PC-3 (cell line): ENCODE results near the gene PTN. TPM values are rescaled to one million over a fixed set of nuclear protein-coding genes. Genes with fewer than 3 reads are reported as not detected.

ENCODE experiments used
- ATAC-seq: fragments of 200-7000 bp; cut with Tn5 transposase; 2 replicates; pipeline ENCODE4 v1.9.1; 2020; ENCODE audit warnings: mild to moderate bottlenecking, moderate library complexity
- BruUV-seq: library from RNA; stranded (reverse); fragments of 400-500 nt; replicated peaks from 2 replicates; lab custom pipeline; 2021; lab: Mats Ljungman, UMichigan
- CTCF ChIA-PET: fragments of 300-600 bp; sonication (Branson Sonifier 250); formaldehyde crosslinking; loops from one replicate; lab custom pipeline; 2022; ENCODE audit warnings: antibody characterized with exemption; lab: Charles Lee
- POLR2A ChIA-PET: fragments of 300-600 bp; sonication (Branson Sonifier 250); formaldehyde crosslinking; loops from one replicate; lab custom pipeline; 2022; ENCODE audit warnings: antibody characterized with exemption; ENCODE audit not compliant: unreplicated experiment; lab: Charles Lee
- DNase-seq: peaks from one replicate; pipeline ENCODE4 v3.0.0-alpha.2; 2015
- H2AFZ ChIP-seq: fragments of 300-600 bp; sonication (generic); 2 replicates; pipeline ENCODE4 v1.6.0; 2016; ENCODE audit warnings: antibody characterized with exemption, low read length
- H3F3A ChIP-seq: fragments of 300-600 bp; sonication (generic); one replicate; pipeline ENCODE4 v1.6.0; 2017; ENCODE audit warnings: antibody characterized with exemption, low read length, control low read depth, mild to moderate bottlenecking; ENCODE audit not compliant: unreplicated experiment
- H3K27ac ChIP-seq: fragments of 300-600 bp; sonication (generic); 2 replicates; pipeline ENCODE4 v1.5.1; 2016; ENCODE audit warnings: mild to moderate bottlenecking, low read length
- H3K27me3 ChIP-seq: fragments of 300-600 bp; sonication (generic); 2 replicates; pipeline ENCODE4 v1.6.1; 2016; ENCODE audit warnings: low read length, mixed read lengths
- H3K36me3 ChIP-seq: fragments of 300-600 bp; sonication (generic); 2 replicates; pipeline ENCODE4 v1.6.1; 2016; ENCODE audit warnings: low read depth, mixed run types, low read length, mixed read lengths
- H3K4me1 ChIP-seq: fragments of 300-600 bp; sonication (generic); 2 replicates; pipeline ENCODE4 v1.5.1; 2016; ENCODE audit warnings: low read length; ENCODE audit not compliant: insufficient read depth
- H3K4me2 ChIP-seq: fragments of 300-600 bp; sonication (generic); 2 replicates; pipeline ENCODE4 v1.6.0; 2016; ENCODE audit warnings: low read length
- H3K4me3 ChIP-seq: fragments of 300-600 bp; sonication (generic); 2 replicates; pipeline ENCODE4 v1.5.1; 2016; ENCODE audit warnings: mild to moderate bottlenecking, low read length, mixed read lengths
- H3K79me2 ChIP-seq: fragments of 300-600 bp; sonication (generic); 2 replicates; pipeline ENCODE4 v1.6.1; 2017; ENCODE audit warnings: low read length, mixed read lengths
- H3K9ac ChIP-seq: fragments of 300-600 bp; sonication (generic); 2 replicates; pipeline ENCODE4 v1.6.0; 2016; ENCODE audit warnings: mild to moderate bottlenecking, low read length
- H3K9me2 ChIP-seq: fragments of 300-600 bp; sonication (generic); replicated peaks from 2 replicates; pipeline ENCODE4 v1.6.1; 2016; ENCODE audit warnings: mixed run types, low read length, mixed read lengths
- H3K9me3 ChIP-seq: fragments of 300-600 bp; sonication (generic); 2 replicates; pipeline ENCODE4 v1.6.1; 2016; ENCODE audit warnings: low read length, mixed read lengths
- H4K20me1 ChIP-seq: fragments of 300-600 bp; sonication (generic); 2 replicates; pipeline ENCODE4 v1.6.1; 2016; ENCODE audit warnings: low read length, mixed read lengths
- EZH2 ChIP-seq: fragments of 300-600 bp; sonication (generic); IDR thresholded peaks from one replicate; pipeline ENCODE4 v1.6.1; 2017; ENCODE audit warnings: antibody characterized with exemption, mild to moderate bottlenecking, low read length; ENCODE audit not compliant: unreplicated experiment
- EZH2phosphoT487 ChIP-seq: fragments of 300-600 bp; sonication (generic); IDR thresholded peaks from 2 replicates; pipeline ENCODE4 v1.6.1; 2018; ENCODE audit warnings: mild to moderate bottlenecking, antibody characterized with exemption, low read length, borderline replicate concordance
- intact Hi-C: fragments of 100-400 bp; cut with micrococcal nuclease; formaldehyde crosslinking; loops from 2 replicates; pipeline ENCODE4 v1.9.0; 2023
- total RNA-seq: library from RNA; depleted of rRNA; stranded (reverse); fragments of >200 nt; gene quantifications from 2 replicates; pipeline ENCODE4 v1.2.3, GENCODE V29; 2014
- TF ChIP-seq, protein P1 (sequence below): fragments of 300-600 bp; sonication (generic); conservative IDR thresholded peaks from 2 replicates; pipeline ENCODE4 v1.5.1; 2017; ENCODE audit warnings: antibody characterized with exemption, low read depth, mild to moderate bottlenecking, low read length

The PTN gene
- total RNA-seq, 1 experiment from 2014 or later, result 0.07 TPM

- ATAC-seq (no peak), DNase-seq (no peak)
- H3K4me1 ChIP-seq, result no peaks in the 10 kb centered on the region
- H3K4me2 ChIP-seq, result no peak overlapping the region
- H3K27me3 ChIP-seq, result peaks cover 20% of the 10 kb centered on the region; the same call in 1 of the 2 replicates
- H3F3A ChIP-seq, result no peaks in the 10 kb centered on the region
- no peaks in the 10 kb centered on the region for H4K20me1 ChIP-seq
- ChIA-PET CTCF (no interaction called here), POLR2A (no interaction called here)
- no peak overlapping the region for H3K27ac ChIP-seq
- intact Hi-C loops, result no loop called here
- no peaks in the 10 kb centered on the region for H3K36me3 ChIP-seq
- H3K9ac ChIP-seq, result no peak overlapping the region
- no peak overlapping the region for H3K4me3 ChIP-seq
- H3K79me2 ChIP-seq, result no peaks in the 10 kb centered on the region
- H3K9me3 ChIP-seq, result peaks cover 6% of the 10 kb centered on the region
- no peaks in the 10 kb centered on the region for H3K9me2 ChIP-seq
- no peak for TF ChIP-seq EZH2phosphoT487
- TF ChIP-seq, protein P1, sequence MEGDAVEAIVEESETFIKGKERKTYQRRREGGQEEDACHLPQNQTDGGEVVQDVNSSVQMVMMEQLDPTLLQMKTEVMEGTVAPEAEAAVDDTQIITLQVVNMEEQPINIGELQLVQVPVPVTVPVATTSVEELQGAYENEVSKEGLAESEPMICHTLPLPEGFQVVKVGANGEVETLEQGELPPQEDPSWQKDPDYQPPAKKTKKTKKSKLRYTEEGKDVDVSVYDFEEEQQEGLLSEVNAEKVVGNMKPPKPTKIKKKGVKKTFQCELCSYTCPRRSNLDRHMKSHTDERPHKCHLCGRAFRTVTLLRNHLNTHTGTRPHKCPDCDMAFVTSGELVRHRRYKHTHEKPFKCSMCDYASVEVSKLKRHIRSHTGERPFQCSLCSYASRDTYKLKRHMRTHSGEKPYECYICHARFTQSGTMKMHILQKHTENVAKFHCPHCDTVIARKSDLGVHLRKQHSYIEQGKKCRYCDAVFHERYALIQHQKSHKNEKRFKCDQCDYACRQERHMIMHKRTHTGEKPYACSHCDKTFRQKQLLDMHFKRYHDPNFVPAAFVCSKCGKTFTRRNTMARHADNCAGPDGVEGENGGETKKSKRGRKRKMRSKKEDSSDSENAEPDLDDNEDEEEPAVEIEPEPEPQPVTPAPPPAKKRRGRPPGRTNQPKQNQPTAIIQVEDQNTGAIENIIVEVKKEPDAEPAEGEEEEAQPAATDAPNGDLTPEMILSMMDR, result no peak
- no peak for TF ChIP-seq EZH2
- H2AFZ ChIP-seq, result no peak overlapping the region
- BruUV-seq, result no TSS peak
Observed at GRCh38 chr7:137354396-137354795, 10.9 kb upstream of the PTN start.

- Histone ChIP-seq H3K9me3 (no peaks in the 10 kb centered on the region), H3F3A (no peaks in the 10 kb centered on the region), H3K9ac (no peak overlapping the region), H3K4me1 (no peaks in the 10 kb centered on the region), H4K20me1 (no peaks in the 10 kb centered on the region), H3K27me3 (peaks cover 29% of the 10 kb centered on the region; the same call in 1 of the 2 replicates), H3K27ac (no peak overlapping the region), H3K4me2 (no peak overlapping the region), H3K4me3 (no peak overlapping the region), H3K9me2 (no peaks in the 10 kb centered on the region), H2AFZ (no peak overlapping the region), H3K79me2 (no peaks in the 10 kb centered on the region), H3K36me3 (no peaks in the 10 kb centered on the region)
- ChIA-PET CTCF (no interaction called here), POLR2A (no interaction called here)
- TF ChIP-seq EZH2 (no peak), EZH2phosphoT487 (no peak)
- TF ChIP-seq, protein P1, result no peak
- BruUV-seq, result no TSS peak
- intact Hi-C loops, result no loop called here
- ATAC-seq (no peak), DNase-seq (no peak)
Observed at GRCh38 chr7:137351941-137352340, 8.4 kb upstream of the PTN start.

DNA sequence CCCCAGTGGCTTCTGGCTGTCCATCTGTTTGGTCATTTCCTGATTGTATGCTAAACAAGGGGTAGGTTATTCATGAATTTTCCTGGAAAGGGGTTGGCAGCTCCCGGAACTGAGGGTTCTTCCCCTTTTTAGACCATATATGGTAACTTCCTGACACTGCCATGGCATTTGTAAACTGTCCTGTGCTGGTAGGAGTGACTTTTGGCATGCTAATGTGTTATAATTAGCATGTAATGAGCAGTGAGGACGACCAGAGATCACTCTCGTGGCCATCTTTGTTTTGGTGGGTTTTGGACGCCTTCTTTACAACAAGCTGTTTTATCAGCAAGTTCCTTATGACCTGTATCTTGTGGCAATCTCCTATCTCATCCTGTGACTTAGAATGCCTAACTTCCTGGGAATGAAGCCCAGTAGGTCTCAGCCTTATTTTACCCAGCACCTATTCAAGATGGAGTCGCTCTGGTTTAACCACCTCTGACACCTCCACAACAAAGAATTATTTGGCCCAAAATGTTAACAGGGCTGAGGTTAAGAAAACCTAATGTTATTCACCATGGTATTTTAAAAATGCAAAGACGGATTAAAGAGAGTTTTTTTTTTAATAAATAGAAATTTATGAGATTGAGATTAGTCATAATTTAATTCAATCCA lies 2.4 kb upstream of the PTN start:
- peaks cover 6% of the 10 kb centered on the region for H3K4me1 ChIP-seq
- no peak overlapping the region for H2AFZ ChIP-seq
- no peak overlapping the region for H3K4me2 ChIP-seq
- H3K4me3 ChIP-seq, result no peak overlapping the region
- intact Hi-C loops, result no loop called here
- ATAC-seq (no peak), DNase-seq (no peak)
- H3K36me3 ChIP-seq, result no peaks in the 10 kb centered on the region
- no peaks in the 10 kb centered on the region for H3F3A ChIP-seq
- no peaks in the 10 kb centered on the region for H4K20me1 ChIP-seq
- no peak for TF ChIP-seq EZH2phosphoT487
- TF ChIP-seq, protein P1, result no peak
- no peak for TF ChIP-seq EZH2
- no peak overlapping the region for H3K9ac ChIP-seq
- BruUV-seq, result no TSS peak
- H3K9me3 ChIP-seq, result no peaks in the 10 kb centered on the region
- POLR2A ChIA-PET, result no interaction called here
- no peaks in the 10 kb centered on the region for H3K79me2 ChIP-seq
- H3K9me2 ChIP-seq, result no peaks in the 10 kb centered on the region
- no peak overlapping the region for H3K27ac ChIP-seq
- CTCF ChIA-PET, result no interaction called here
- H3K27me3 ChIP-seq, result peaks cover 8% of the 10 kb centered on the region; the same call in 1 of the 2 replicates
